Neuronal stem cell (in vitro differentiated cells): Measurements from ENCODE around the gene ABR.
A peak's percentile ranks its signal among the peaks of the same experiment; 100 is the strongest.

Source experiments
- DNase-seq: peaks from one replicate; pipeline ENCODE4 v3.0.0-alpha.2; 2013; ENCODE audit warnings: low spot score
- H2AFZ ChIP-seq: one replicate; pipeline ENCODE4 v1.6.1; 2013; ENCODE audit warnings: mild to moderate bottlenecking, low read length, inconsistent platforms
- H2AK5ac ChIP-seq: 2 replicates; pipeline ENCODE4 v1.6.1; 2013; ENCODE audit warnings: low read depth, mild to moderate bottlenecking, inconsistent platforms, low read length, moderate library complexity, mixed read lengths
- H2BK120ac ChIP-seq: 2 replicates; pipeline ENCODE4 v1.6.1; 2013; ENCODE audit warnings: low read depth, mild to moderate bottlenecking, inconsistent platforms, low read length, moderate library complexity, mixed read lengths
- H2BK12ac ChIP-seq: one replicate; pipeline ENCODE4 v1.6.1; 2013; ENCODE audit warnings: low read length, inconsistent platforms
- H2BK15ac ChIP-seq: 2 replicates; pipeline ENCODE4 v1.6.1; 2013; ENCODE audit warnings: mild to moderate bottlenecking, low read length, inconsistent platforms, mixed read lengths
- H2BK5ac ChIP-seq: one replicate; pipeline ENCODE4 v1.6.1; 2013; ENCODE audit warnings: inconsistent platforms, mild to moderate bottlenecking, low read length, moderate library complexity
- H3K14ac ChIP-seq: one replicate; pipeline ENCODE4 v1.6.1; 2013; ENCODE audit warnings: low read length, inconsistent platforms
- H3K18ac ChIP-seq: 2 replicates; pipeline ENCODE4 v1.6.1; 2013; ENCODE audit warnings: low read length, inconsistent platforms
- H3K23ac ChIP-seq: 2 replicates; pipeline ENCODE4 v1.6.1; 2013; ENCODE audit warnings: low read depth, mild to moderate bottlenecking, mixed read lengths, low read length, inconsistent platforms; ENCODE audit not compliant: poor library complexity
- H3K27ac ChIP-seq: replicated peaks from 3 replicates; pipeline ENCODE4 v1.5.1; 2013; ENCODE audit warnings: low read length, inconsistent platforms
- H3K27me3 ChIP-seq, 3 experiments: 2 replicates each; pipeline ENCODE4 v1.6.1; 2013; ENCODE audit warnings: low read length in 3 of 3, mild to moderate bottlenecking in 2 of 3, inconsistent platforms in 1 of 3, low read depth in 1 of 3, mixed read lengths in 1 of 3, moderate library complexity in 1 of 3; ENCODE audit not compliant: control insufficient read depth in 3 of 3, insufficient read depth in 3 of 3
- H3K36me3 ChIP-seq, 2 donors: replicated peaks in 1 of 2; 2 replicates each; pipeline ENCODE4 v1.6.1; 2013; ENCODE audit warnings: low read length in 2 of 2; ENCODE audit not compliant: control insufficient read depth in 2 of 2, insufficient read depth in 2 of 2
- H3K4ac ChIP-seq: 2 replicates; pipeline ENCODE4 v1.6.1; 2013; ENCODE audit warnings: inconsistent platforms, mild to moderate bottlenecking, low read length, moderate library complexity
- H3K4me1 ChIP-seq, 2 donors: 1 replicate in 1 of 2; 2 replicates in 1 of 2; pipeline ENCODE4 v1.6.1; 2013; ENCODE audit warnings: low read length in 2 of 2, low read depth in 1 of 2; ENCODE audit not compliant: control insufficient read depth in 2 of 2, insufficient read depth in 1 of 2
- H3K4me2 ChIP-seq: one replicate; pipeline ENCODE4 v1.6.1; 2013; ENCODE audit warnings: mild to moderate bottlenecking, low read length, inconsistent platforms; ENCODE audit not compliant: insufficient read depth, poor library complexity, severe bottlenecking
- H3K4me3 ChIP-seq, 2 donors: 2 replicates each; pipeline ENCODE4 v1.5.1; 2013; ENCODE audit warnings: low read length in 2 of 2, mild to moderate bottlenecking in 2 of 2, inconsistent platforms in 1 of 2, moderate library complexity in 1 of 2
- H3K79me1 ChIP-seq: one replicate; pipeline ENCODE4 v1.6.1; 2013; ENCODE audit warnings: low read depth, mild to moderate bottlenecking, inconsistent platforms, low read length, moderate library complexity
- H3K9ac ChIP-seq: one replicate; pipeline ENCODE4 v1.6.1; 2013; ENCODE audit warnings: mild to moderate bottlenecking, low read depth, low read length, inconsistent platforms; ENCODE audit not compliant: poor library complexity
- H3K9me3 ChIP-seq, 2 donors: replicated peaks in 1 of 2; 2 replicates each; pipeline versions ENCODE3 to v1.6.1; 2013; ENCODE audit warnings: low read length in 2 of 2, mild to moderate bottlenecking in 2 of 2, inconsistent platforms in 1 of 2, low read depth in 1 of 2, mixed read lengths in 1 of 2, moderate library complexity in 1 of 2; ENCODE audit not compliant: control insufficient read depth in 2 of 2, insufficient read depth in 1 of 2
- H4K8ac ChIP-seq: one replicate; pipeline ENCODE4 v1.6.1; 2013; ENCODE audit warnings: low read depth, mild to moderate bottlenecking, inconsistent platforms, low read length, moderate library complexity
- H4K91ac ChIP-seq: one replicate; pipeline ENCODE4 v1.6.1; 2013; ENCODE audit warnings: low read length, low read depth, mild to moderate bottlenecking, inconsistent platforms; ENCODE audit not compliant: poor library complexity
- WGBS, 2 donors: extraction: QIAGEN DNeasy Blood & Tissue Kit; methylation state at CpG; one replicate each; pipeline ENCODE4 v1.1.7; 2013; ENCODE audit warnings: missing lambda C conversion rate in 2 of 2, mixed read lengths in 1 of 2; ENCODE audit not compliant: insufficient read length in 2 of 2, insufficient replicate concordance in 1 of 2; ENCODE audit errors: extremely low coverage in 2 of 2; 5-methylcytosine and 5-hydroxymethylcytosine counted together

The ABR gene

DNA sequence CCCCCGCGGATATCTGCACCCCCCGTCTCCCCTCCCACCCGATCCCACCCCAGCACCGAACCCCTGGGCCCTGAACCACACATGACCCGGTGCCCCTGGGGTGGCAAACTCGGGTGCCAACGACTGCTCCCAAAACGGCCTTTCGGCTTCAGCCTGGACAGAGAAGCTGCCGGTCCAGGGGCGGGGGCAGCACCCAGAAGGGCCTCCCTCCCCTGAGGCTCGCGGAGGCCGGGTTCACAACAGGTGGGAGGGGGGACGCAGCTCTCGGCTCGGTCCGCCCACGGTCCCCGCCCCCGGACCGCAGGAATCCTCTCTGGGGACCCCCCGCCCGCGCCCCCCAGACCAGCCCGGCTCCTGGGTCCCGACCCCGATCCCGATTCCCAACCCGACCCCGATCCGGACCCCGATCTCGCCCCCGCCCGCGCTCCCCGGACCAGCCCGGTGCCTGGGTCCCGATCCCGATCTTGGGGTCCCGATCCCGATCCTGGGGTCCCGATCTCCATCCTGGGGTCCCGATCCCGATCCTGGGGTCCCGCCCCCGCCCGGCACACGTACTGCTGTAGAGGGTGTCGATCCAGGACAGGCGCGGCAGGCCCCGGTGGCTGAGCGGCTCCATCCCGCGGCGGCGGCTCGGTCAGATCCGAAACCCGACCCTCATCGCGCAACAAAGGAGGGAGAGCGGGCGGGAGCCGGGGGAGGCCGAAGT lies 516 bp downstream of the ABR start:
- H3K14ac ChIP-seq, result peak overlapping the region; percentile 94
- H2BK5ac ChIP-seq, result peak overlapping the region; percentile 53
- H3K27me3 ChIP-seq, result peaks cover 0 to 27% (median 26%) of the 10 kb centered on the region in 3 experiments
- peak; percentile 67 for DNase-seq
- peak overlapping the region; percentile 97 for H3K9ac ChIP-seq
- no CpG with 5 or more reads among the region's 69 CpGs for WGBS, 2 donors
- no peak overlapping the region for H4K91ac ChIP-seq
- H3K4ac ChIP-seq, result no peak overlapping the region
- H2AK5ac ChIP-seq, result peak overlapping the region; percentile 75
- H2BK120ac ChIP-seq, result no peak overlapping the region
- peak overlapping the region; percentile 98 for H3K18ac ChIP-seq
- peaks cover 16% of the 10 kb centered on the region for H3K79me1 ChIP-seq
- peak overlapping the region; percentile 37 for H2BK15ac ChIP-seq
- H2BK12ac ChIP-seq, result peak overlapping the region; percentile 73
- H3K9me3 ChIP-seq, result no peaks in the 10 kb centered on the region
- H3K4me3 ChIP-seq, result peak overlapping the region; percentile 80 to 93
- peak overlapping the region; percentile 92 for H2AFZ ChIP-seq
- no peak overlapping the region for H3K27ac ChIP-seq
- peak overlapping the region; percentile 93 for H3K4me2 ChIP-seq
- peaks cover 5 to 6% of the 10 kb centered on the region in 2 donors for H3K36me3 ChIP-seq
- H3K4me1 ChIP-seq, result peaks cover 17 to 27% of the 10 kb centered on the region in 2 donors
- peak overlapping the region; percentile 89 for H3K23ac ChIP-seq
- no peak overlapping the region for H4K8ac ChIP-seq

DNA sequence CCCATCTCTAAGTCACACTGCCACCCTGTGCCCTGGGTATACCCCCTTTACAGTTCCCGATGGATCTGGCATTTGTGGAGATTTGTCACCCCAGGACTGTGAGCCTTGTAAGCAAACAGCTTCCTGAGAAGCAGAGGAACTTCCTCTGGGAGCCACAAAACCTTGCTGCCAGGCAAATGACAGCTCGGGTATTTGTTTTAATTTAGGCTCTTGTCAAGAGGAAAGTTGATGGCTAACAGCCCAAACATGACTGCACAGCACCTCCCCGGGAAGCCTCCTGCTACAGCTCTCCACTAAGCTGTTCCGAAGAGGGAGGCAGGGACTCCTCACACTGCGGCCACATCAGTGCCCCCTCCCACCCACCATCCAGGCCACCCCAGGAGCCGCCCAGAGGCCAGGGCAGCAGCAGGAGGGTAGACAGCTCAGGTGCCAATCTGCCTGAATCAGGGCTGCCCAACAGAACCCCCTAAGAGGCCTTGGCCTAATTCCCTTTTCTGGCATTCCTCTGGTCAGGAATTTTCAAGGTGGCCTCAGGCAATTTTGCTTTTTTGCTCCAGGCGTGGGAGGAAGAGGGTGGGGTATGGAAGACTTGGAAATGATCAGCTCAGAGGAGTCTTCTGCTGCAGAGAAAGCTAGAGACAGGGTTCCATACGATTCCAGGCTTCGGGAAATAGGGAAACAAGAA lies 2.6 kb downstream of the ABR start:
- Histone ChIP-seq H3K27ac (no peak overlapping the region), H3K9me3 (no peaks in the 10 kb centered on the region), H2BK120ac (no peak overlapping the region), H3K18ac (no peak overlapping the region), H3K79me1 (peaks cover 17% of the 10 kb centered on the region), H3K4me3 (no peak overlapping the region), H3K4ac (no peak overlapping the region), H4K8ac (no peak overlapping the region), H2AK5ac (no peak overlapping the region), H2BK12ac (no peak overlapping the region), H3K14ac (no peak overlapping the region), H3K9ac (no peak overlapping the region), H3K4me2 (no peak overlapping the region), H3K36me3 (peaks cover 5 to 7% of the 10 kb centered on the region in 2 donors), H4K91ac (no peak overlapping the region), H2AFZ (no peak overlapping the region), H3K4me1 (peaks cover 7 to 19% of the 10 kb centered on the region in 2 donors), H2BK15ac (no peak overlapping the region), H3K23ac (no peak overlapping the region), H2BK5ac (peak overlapping the region; percentile 53), H3K27me3 (peaks cover 0 to 22% (median 18%) of the 10 kb centered on the region in 3 experiments)
- no peak for DNase-seq
- WGBS, 2 donors, result no CpG with 5 or more reads among the region's 9 CpGs

GRCh38 chr17:1174263-1174880 lies 5.4 kb downstream of the ABR start:
- peaks cover 5 to 7% of the 10 kb centered on the region in 2 donors for H3K36me3 ChIP-seq
- H3K27me3 ChIP-seq, result peaks cover 0 to 2% (median 0%) of the 10 kb centered on the region in 3 experiments
- no peak overlapping the region for H3K4ac ChIP-seq
- no peak overlapping the region for H3K9ac ChIP-seq
- H3K4me1 ChIP-seq, result peaks cover 0 to 15% of the 10 kb centered on the region in 2 donors
- no peak overlapping the region for H4K91ac ChIP-seq
- H2BK120ac ChIP-seq, result no peak overlapping the region
- no peak overlapping the region for H2BK15ac ChIP-seq
- peaks cover 19% of the 10 kb centered on the region for H3K79me1 ChIP-seq
- H3K27ac ChIP-seq, result no peak overlapping the region
- H3K18ac ChIP-seq, result no peak overlapping the region
- no peaks in the 10 kb centered on the region for H3K9me3 ChIP-seq
- H2AFZ ChIP-seq, result no peak overlapping the region
- H2BK12ac ChIP-seq, result no peak overlapping the region
- H2AK5ac ChIP-seq, result no peak overlapping the region
- H3K23ac ChIP-seq, result no peak overlapping the region
- DNase-seq, result no peak
- no peak overlapping the region for H3K4me2 ChIP-seq
- H4K8ac ChIP-seq, result no peak overlapping the region
- H2BK5ac ChIP-seq, result no peak overlapping the region
- no peak overlapping the region for H3K14ac ChIP-seq
- WGBS, 2 donors, result no CpG with 5 or more reads among the region's 11 CpGs
- no peak overlapping the region for H3K4me3 ChIP-seq
